ENCODE data around the gene RASSF3.

GRCh38 chr12:64569923-64570691 is 40.2 kb upstream of the RASSF3 start:
- TF ChIP-seq CTCF (IDR thresholded peaks at IDR 0.05) (no peak), REST (IDR thresholded peaks at IDR 0.05; ENCODE audit: insufficient read depth in 1 of 2, low read depth in 2 of 2, low read length in 1 of 2) (no peak)

Measured in Panc1 (cell line).